Fibroblast of lung (primary cell): Measurements from ENCODE around the gene TLE6. TPM values are rescaled to one million over a fixed set of nuclear protein-coding genes. Genes with fewer than 3 reads are reported as not detected.

ENCODE experiments used
- DNase-seq, 2 donors: peaks; one replicate each; pipeline versions ENCODE4 v3.0.0 to v3.0.0-alpha.2; 2010; ENCODE audit warnings: low read depth in 2 of 2
- H2AFZ ChIP-seq: 2 replicates; pipeline ENCODE4 v1.5.1; 2012; ENCODE audit warnings: low read length, control low read depth, inconsistent platforms
- H3K27ac ChIP-seq: 2 replicates; pipeline ENCODE4 v1.5.1; 2011; ENCODE audit warnings: low read length, control low read depth; ENCODE audit not compliant: insufficient read depth
- H3K27me3 ChIP-seq: 2 replicates; pipeline ENCODE4 v1.5.1; 2011; ENCODE audit warnings: mild to moderate bottlenecking, low read length; ENCODE audit not compliant: control insufficient read depth, insufficient read depth
- H3K36me3 ChIP-seq: 2 replicates; pipeline ENCODE4 v1.5.1; 2011; ENCODE audit warnings: low read length; ENCODE audit not compliant: control insufficient read depth, insufficient read depth
- H3K4me1 ChIP-seq: 2 replicates; pipeline ENCODE4 v1.5.1; 2011; ENCODE audit warnings: low read length; ENCODE audit not compliant: control insufficient read depth, insufficient read depth; ENCODE audit errors: extremely low read depth
- H3K4me2 ChIP-seq: 2 replicates; pipeline ENCODE4 v1.5.1; 2011; ENCODE audit warnings: low read length, control low read depth; ENCODE audit not compliant: insufficient read depth; ENCODE audit errors: extremely low read depth
- H3K4me3 ChIP-seq, 4 experiments: fragments of 200-600 bp in 1 of 4; sonication (generic) in 1 of 4; replicated peaks in 1 of 4; 2 replicates each; pipeline ENCODE4 v1.5.1; 2011 to 2016; ENCODE audit warnings: low read length in 4 of 4, low read depth in 3 of 4, mild to moderate bottlenecking in 3 of 4, control low read depth in 2 of 4, inconsistent platforms in 1 of 4, mixed read lengths in 1 of 4; ENCODE audit not compliant: insufficient read depth in 1 of 4; ENCODE audit errors: control extremely low read depth in 1 of 4
- H3K79me2 ChIP-seq: 2 replicates; pipeline ENCODE4 v1.5.1; 2012; ENCODE audit warnings: mild to moderate bottlenecking, low read length, inconsistent platforms; ENCODE audit not compliant: control insufficient read depth, insufficient read depth
- H3K9ac ChIP-seq: 2 replicates; pipeline ENCODE4 v1.5.1; 2011; ENCODE audit warnings: mild to moderate bottlenecking, low read length, control low read depth; ENCODE audit not compliant: insufficient read depth
- H3K9me3 ChIP-seq: 2 replicates; pipeline ENCODE4 v1.5.1; 2012; ENCODE audit warnings: low read depth, low read length; ENCODE audit not compliant: control insufficient read depth, insufficient read depth
- H4K20me1 ChIP-seq: 2 replicates; pipeline ENCODE4 v1.5.1; 2011; ENCODE audit warnings: low read length; ENCODE audit not compliant: control insufficient read depth, insufficient read depth; ENCODE audit errors: extremely low read depth
- CTCF ChIP-seq, 2 donors: IDR thresholded peaks in 1 of 2; conservative IDR thresholded peaks in 1 of 2; 1 replicate in 1 of 2; 2 replicates in 1 of 2; pipeline ENCODE4 v1.5.1; 2011 to 2012; ENCODE audit warnings: low read length in 2 of 2, control low read depth in 1 of 2, inconsistent platforms in 1 of 2, low read depth in 1 of 2, mild to moderate bottlenecking in 1 of 2
- EZH2 ChIP-seq: IDR thresholded peaks from 2 replicates; pipeline ENCODE4 v1.5.1; 2012; ENCODE audit warnings: low read length, control low read depth, mild to moderate bottlenecking; ENCODE audit errors: missing control alignments
- polyA plus RNA-seq, 2 donors: library from polyadenylated mRNA; depleted of rRNA in 1 of 2; stranded (reverse) in 1 of 2; unstranded in 1 of 2; fragments of >200 nt; gene quantifications; 2 replicates each; pipeline ENCODE4 v1.2.1, GENCODE V29; 2011 to 2012; ENCODE audit warnings: missing spikeins in 1 of 2
- total RNA-seq: library from RNA; depleted of rRNA; stranded (reverse); fragments of >200 nt; gene quantifications from 2 replicates; pipeline ENCODE4 v1.2.1, GENCODE V29; 2014

The TLE6 gene
- total and polyA plus RNA-seq, 2 donors (not counting 1 experiment from before 2014, with no cell fraction given): 0.56 to 1.7 TPM

GRCh38 chr19:2992958-2993357 lies 15.6 kb downstream of the TLE6 start:
- Histone ChIP-seq H3K27me3 (no peaks in the 10 kb centered on the region), H3K9me3 (no peaks in the 10 kb centered on the region), H3K27ac (no peak overlapping the region), H3K4me3 (no peak overlapping the region), H3K4me2 (no peak overlapping the region), H3K4me1 (no peaks in the 10 kb centered on the region), H3K36me3 (no peaks in the 10 kb centered on the region), H4K20me1 (peaks cover 1% of the 10 kb centered on the region), H3K9ac (no peak overlapping the region), H3K79me2 (no peaks in the 10 kb centered on the region), H2AFZ (no peak overlapping the region)
- no peak for TF ChIP-seq EZH2
- no peak for TF ChIP-seq CTCF (conservative IDR thresholded peaks at IDR 0.05 in 1 of 2, IDR thresholded peaks at IDR 0.05 in 1 of 2; ENCODE audit: low read depth in 1 of 2, low read length in 2 of 2)
- no peak for DNase-seq

- Histone ChIP-seq H3K9me3 (no peaks in the 10 kb centered on the region), H3K36me3 (no peaks in the 10 kb centered on the region)
Measured at GRCh38 chr19:2993579-2993978, 16.2 kb downstream of the TLE6 start.

GRCh38 chr19:2994588-2995131 lies 17.3 kb downstream of the TLE6 start:
- no peak for DNase-seq
- Histone ChIP-seq H3K79me2 (no peaks in the 10 kb centered on the region), H4K20me1 (peaks cover 1% of the 10 kb centered on the region), H3K36me3 (no peaks in the 10 kb centered on the region), H3K9ac (no peak overlapping the region), H2AFZ (no peak overlapping the region), H3K27me3 (no peaks in the 10 kb centered on the region), H3K9me3 (no peaks in the 10 kb centered on the region), H3K27ac (no peak overlapping the region), H3K4me2 (no peak overlapping the region), H3K4me3 (no peak overlapping the region), H3K4me1 (no peaks in the 10 kb centered on the region)
- TF ChIP-seq CTCF (conservative IDR thresholded peaks at IDR 0.05 in 1 of 2, IDR thresholded peaks at IDR 0.05 in 1 of 2; ENCODE audit: low read depth in 1 of 2, low read length in 2 of 2): no peak
- TF ChIP-seq EZH2: no peak

More at GRCh38 chr19:2993579-2993978, 16.2 kb downstream of the TLE6 start:
- Histone ChIP-seq H3K27me3 (no peaks in the 10 kb centered on the region), H2AFZ (no peak overlapping the region), H3K4me1 (no peaks in the 10 kb centered on the region), H3K9ac (no peak overlapping the region), H3K79me2 (no peaks in the 10 kb centered on the region), H3K4me2 (no peak overlapping the region), H3K4me3 (no peak overlapping the region), H3K27ac (no peak overlapping the region), H4K20me1 (peaks cover 1% of the 10 kb centered on the region)
- no peak for DNase-seq
- no peak for TF ChIP-seq EZH2
- no peak for TF ChIP-seq CTCF (conservative IDR thresholded peaks at IDR 0.05 in 1 of 2, IDR thresholded peaks at IDR 0.05 in 1 of 2; ENCODE audit: low read depth in 1 of 2, low read length in 2 of 2)
